Measurements from ENCODE around the gene ARL4C. TPM values are rescaled to one million over a fixed set of nuclear protein-coding genes. Genes with fewer than 3 reads are reported as not detected.

ARL4C gene
- total RNA-seq, 1 experiment from 2014 or later: 81.2 TPM

GRCh38 chr2:234454433-234454832, 42.4 kb downstream of the ARL4C start:
- intact Hi-C loops (cut with micrococcal nuclease; ENCODE audit: unreplicated experiment): no loop called here
- Histone ChIP-seq H3K27me3 (replicated peaks; ENCODE audit: control insufficient read depth, insufficient read depth, low read length) (no peaks in the 10 kb centered on the region), H3K4me3 (ENCODE audit: low read depth, low read length) (no peak overlapping the region), H3K36me3 (ENCODE audit: control insufficient read depth, insufficient read depth, low read length) (no peaks in the 10 kb centered on the region), H3K9me3 (no peaks in the 10 kb centered on the region; the same call in 1 of the 2 replicates), H3K4me1 (peaks cover 45% of the 10 kb centered on the region)
- Mint-ChIP-seq H3K4me1 (ENCODE audit: low read depth, unreplicated experiment) (peaks cover 30% of the 10 kb centered on the region), H3K36me3 (ENCODE audit: insufficient read depth, unreplicated experiment) (peaks cover 9% of the 10 kb centered on the region), H3K9me3 (ENCODE audit: unreplicated experiment) (peaks cover 33% of the 10 kb centered on the region), H3K27ac (ENCODE audit: unreplicated experiment) (peak overlapping the region; percentile 84), H3K4me3 (ENCODE audit: unreplicated experiment) (no peak overlapping the region), H3K27me3 (ENCODE audit: insufficient read depth, unreplicated experiment) (no peaks in the 10 kb centered on the region)
- BruUV-seq (replicated peaks): no TSS peak
- TF ChIP-seq CTCF (IDR thresholded peaks at IDR 0.05; ENCODE audit: insufficient read depth in 1 of 2, low read depth in 1 of 2, low read length in 1 of 2, severe bottlenecking in 1 of 2, unreplicated experiment in 1 of 2): no peak
- ChIA-PET CTCF (no interaction called here), POLR2A (no interaction called here)
- DNase-seq: no peak

GRCh38 chr2:234453216-234453615, 43.7 kb downstream of the ARL4C start:
- H3K9me3 ChIP-seq: no peaks in the 10 kb centered on the region; the same call in 1 of the 2 replicates
- no peak for TF ChIP-seq CTCF (IDR thresholded peaks at IDR 0.05; ENCODE audit: insufficient read depth in 1 of 2, low read depth in 1 of 2, low read length in 1 of 2, severe bottlenecking in 1 of 2, unreplicated experiment in 1 of 2)
- CTCF ChIA-PET: no interaction called here
- no peaks in the 10 kb centered on the region for H3K27me3 Mint-ChIP-seq (ENCODE audit: insufficient read depth, unreplicated experiment)
- H3K4me3 Mint-ChIP-seq (ENCODE audit: unreplicated experiment): peak overlapping the region; percentile 39
- DNase-seq: no peak
- H3K9me3 Mint-ChIP-seq (ENCODE audit: unreplicated experiment): peaks cover 33% of the 10 kb centered on the region
- intact Hi-C loops (cut with micrococcal nuclease; ENCODE audit: unreplicated experiment): no loop called here
- peaks cover 34% of the 10 kb centered on the region for H3K4me1 ChIP-seq
- H3K4me3 ChIP-seq (ENCODE audit: low read depth, low read length): no peak overlapping the region
- peak overlapping the region; percentile 92 for H3K27ac Mint-ChIP-seq (ENCODE audit: unreplicated experiment)
- no peaks in the 10 kb centered on the region for H3K27me3 ChIP-seq (replicated peaks; ENCODE audit: control insufficient read depth, insufficient read depth, low read length)
- peaks cover 20% of the 10 kb centered on the region for H3K4me1 Mint-ChIP-seq (ENCODE audit: low read depth, unreplicated experiment)
- no TSS peak for BruUV-seq (replicated peaks)
- H3K36me3 Mint-ChIP-seq (ENCODE audit: insufficient read depth, unreplicated experiment): peaks cover 17% of the 10 kb centered on the region
- H3K36me3 ChIP-seq (ENCODE audit: control insufficient read depth, insufficient read depth, low read length): no peaks in the 10 kb centered on the region
- POLR2A ChIA-PET: no interaction called here

GRCh38 chr2:234451852-234452625, 44.8 kb downstream of the ARL4C start:
- ChIA-PET POLR2A (interaction anchor here (0.6 kb wide), 1 partner anchor 15 kb away, joined by 3 read pairs; no protein-coding TSS in a partner anchor), CTCF (no interaction called here)
- Histone ChIP-seq H3K4me3 (ENCODE audit: low read depth, low read length) (no peak overlapping the region), H3K36me3 (ENCODE audit: control insufficient read depth, insufficient read depth, low read length) (no peaks in the 10 kb centered on the region), H3K9me3 (no peaks in the 10 kb centered on the region), H3K4me1 (peaks cover 43% of the 10 kb centered on the region), H3K27me3 (replicated peaks; ENCODE audit: control insufficient read depth, insufficient read depth, low read length) (no peaks in the 10 kb centered on the region)
- Mint-ChIP-seq H3K36me3 (ENCODE audit: insufficient read depth, unreplicated experiment) (peaks cover 22% of the 10 kb centered on the region), H3K4me3 (ENCODE audit: unreplicated experiment) (peak overlapping the region; percentile 39), H3K27ac (ENCODE audit: unreplicated experiment) (peak overlapping the region; percentile 92), H3K27me3 (ENCODE audit: insufficient read depth, unreplicated experiment) (no peaks in the 10 kb centered on the region), H3K4me1 (ENCODE audit: low read depth, unreplicated experiment) (peaks cover 28% of the 10 kb centered on the region), H3K9me3 (ENCODE audit: unreplicated experiment) (peaks cover 24% of the 10 kb centered on the region)
- no TSS peak for BruUV-seq (replicated peaks)
- intact Hi-C loops (cut with micrococcal nuclease; ENCODE audit: unreplicated experiment): no loop called here
- no peak for TF ChIP-seq CTCF (IDR thresholded peaks at IDR 0.05; ENCODE audit: insufficient read depth in 1 of 2, low read depth in 1 of 2, low read length in 1 of 2, severe bottlenecking in 1 of 2, unreplicated experiment in 1 of 2)
- no peak for DNase-seq

Measured in Caco-2 (cell line).